ENCODE data around the gene MADCAM1.
"Not testable (repeated sequence)": the region's sequence is repeated elsewhere in the genome, so short reads cannot be mapped to it uniquely, and the experiment has no call there.

The MADCAM1 gene

DNA sequence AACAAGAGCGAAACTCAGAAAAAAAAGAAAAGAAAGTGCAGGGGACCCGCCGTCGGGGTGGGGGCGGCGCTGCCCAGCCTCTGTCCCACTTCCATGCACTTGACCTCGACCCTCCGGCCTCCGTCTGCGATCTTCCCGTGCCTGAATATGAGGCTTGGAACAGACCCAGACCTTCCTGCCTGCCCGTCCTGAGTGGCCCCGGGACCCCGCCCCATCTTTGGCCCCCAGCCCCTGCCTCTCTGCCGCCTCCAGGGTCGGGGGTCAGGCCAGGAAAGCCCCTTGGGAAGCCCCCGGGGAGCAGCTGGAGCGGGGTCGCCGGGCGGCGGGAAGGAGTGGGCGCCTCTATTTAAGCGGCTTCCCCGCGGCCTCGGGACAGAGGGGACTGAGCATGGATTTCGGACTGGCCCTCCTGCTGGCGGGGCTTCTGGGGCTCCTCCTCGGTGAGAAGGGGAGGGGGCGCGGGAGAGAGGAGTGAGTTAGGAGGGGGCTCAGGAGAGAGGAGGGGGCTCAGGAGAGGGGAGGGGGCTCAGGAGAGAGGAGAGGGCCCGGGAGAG lies at the start of gene MADCAM1:
Gene MADCAM1, plus strand, starts transcription at position 375 of the 554 bp plus-strand sequence. Its CDS starts 14 bp downstream, at position 389.
- in situ Hi-C loops (cut with MboI; ENCODE audit: low sequenced_read_pairs), result no loop called here

DNA sequence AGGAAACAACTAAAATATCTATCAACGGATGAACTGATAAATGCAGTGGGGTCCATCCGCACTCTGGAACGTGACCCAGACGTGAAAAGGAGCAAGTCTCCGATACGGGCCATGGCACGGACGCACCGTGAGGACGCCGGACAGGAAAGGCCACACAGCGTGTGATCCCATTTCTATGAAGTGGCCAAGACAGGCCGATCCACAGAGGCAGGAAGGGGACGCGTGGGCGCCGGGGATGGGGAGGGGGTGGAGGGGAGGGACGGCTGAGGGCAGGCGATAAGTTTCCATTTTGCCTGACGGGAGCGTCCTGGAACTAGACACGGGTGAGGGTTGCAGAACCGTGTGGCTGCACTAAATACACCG lies 49.2 kb upstream of the MADCAM1 start:
- in situ Hi-C loops (cut with MboI; ENCODE audit: low sequenced_read_pairs), result no loop called here

DNA sequence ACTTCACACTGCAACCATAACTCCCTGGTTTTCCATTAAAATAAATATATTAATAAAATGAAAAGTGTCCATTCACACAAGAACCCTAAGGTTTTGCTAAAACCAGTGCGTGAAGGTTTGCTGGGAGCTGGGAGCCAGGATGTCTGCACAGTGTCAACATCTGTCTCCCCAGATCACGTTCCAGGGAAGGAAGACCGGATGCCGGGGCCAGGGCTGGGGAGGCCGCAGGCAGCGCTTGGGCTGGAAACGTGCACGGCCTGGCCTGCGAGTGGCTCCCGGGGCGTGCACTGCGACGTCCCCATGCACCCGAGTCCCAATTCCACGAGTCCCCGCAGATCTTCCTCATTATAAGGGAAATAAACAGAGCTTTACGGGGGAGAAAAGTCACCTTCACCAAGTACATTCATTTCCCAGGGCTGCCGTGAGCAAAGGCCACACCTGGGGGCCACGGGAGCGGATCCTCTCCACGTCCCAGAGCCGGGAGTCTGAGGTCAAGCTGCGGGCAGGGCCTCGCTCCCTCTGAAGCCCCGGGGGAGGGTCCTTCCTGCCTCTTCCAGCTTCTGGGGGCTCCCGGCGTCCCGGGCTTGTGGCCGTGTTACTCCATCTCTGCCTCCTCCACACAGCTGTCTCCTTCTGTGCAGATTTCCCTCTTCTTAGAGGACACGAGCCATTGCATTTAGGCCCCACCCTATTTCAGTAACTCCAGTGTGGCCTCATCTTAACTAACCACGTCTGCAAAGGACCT lies 48.3 kb upstream of the MADCAM1 start:
- in situ Hi-C loops (cut with MboI; ENCODE audit: low sequenced_read_pairs), result no loop called here

DNA sequence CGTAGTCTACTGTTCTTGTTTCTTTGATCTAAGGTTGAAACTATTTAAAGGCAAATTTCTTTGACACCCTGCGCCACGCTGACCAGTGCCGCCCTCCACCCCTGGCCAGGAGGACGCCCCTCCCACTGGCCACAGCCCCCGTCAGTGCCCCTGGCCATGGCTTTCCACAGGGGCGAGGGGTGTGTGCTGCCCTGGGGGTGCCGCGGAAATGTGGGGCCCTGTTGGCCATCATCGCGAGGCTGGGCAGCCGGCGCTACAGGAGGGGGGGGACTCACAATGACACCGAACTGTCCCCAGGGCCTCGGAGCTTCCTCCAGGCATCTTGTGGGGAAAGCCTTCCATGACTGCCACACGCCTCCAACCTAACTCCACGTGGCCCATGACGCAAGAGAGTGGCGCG lies 46.4 kb upstream of the MADCAM1 start:
- in situ Hi-C loops (cut with MboI; ENCODE audit: low sequenced_read_pairs), result no loop called here

DNA sequence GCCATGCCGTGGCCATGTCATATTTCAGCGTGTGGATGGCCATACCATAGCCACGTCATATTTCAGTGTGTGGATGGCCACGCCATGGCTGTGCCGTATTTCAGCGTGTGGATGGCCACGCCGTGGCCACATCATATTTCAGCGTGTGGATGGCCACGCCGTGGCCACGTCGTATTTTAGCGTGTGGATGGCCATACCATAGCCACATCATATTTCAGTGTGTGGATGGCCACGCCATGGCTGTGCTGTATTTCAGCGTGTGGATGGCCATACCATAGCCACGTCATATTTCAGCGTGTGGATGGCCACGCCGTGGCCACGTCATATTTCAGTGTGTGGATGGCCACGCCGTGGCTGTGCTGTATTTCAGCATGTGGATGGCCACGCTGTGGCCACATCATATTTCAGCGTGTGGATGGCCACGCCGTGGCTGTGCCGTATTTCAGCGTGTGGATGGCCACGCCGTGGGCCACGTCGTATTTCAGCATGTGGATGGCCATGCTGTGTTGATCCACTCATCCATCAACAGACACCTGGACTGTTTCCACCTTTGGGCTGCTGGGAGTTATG lies 45.3 kb upstream of the MADCAM1 start:
- in situ Hi-C loops (cut with MboI; ENCODE audit: low sequenced_read_pairs), result not testable (repeated sequence)

DNA sequence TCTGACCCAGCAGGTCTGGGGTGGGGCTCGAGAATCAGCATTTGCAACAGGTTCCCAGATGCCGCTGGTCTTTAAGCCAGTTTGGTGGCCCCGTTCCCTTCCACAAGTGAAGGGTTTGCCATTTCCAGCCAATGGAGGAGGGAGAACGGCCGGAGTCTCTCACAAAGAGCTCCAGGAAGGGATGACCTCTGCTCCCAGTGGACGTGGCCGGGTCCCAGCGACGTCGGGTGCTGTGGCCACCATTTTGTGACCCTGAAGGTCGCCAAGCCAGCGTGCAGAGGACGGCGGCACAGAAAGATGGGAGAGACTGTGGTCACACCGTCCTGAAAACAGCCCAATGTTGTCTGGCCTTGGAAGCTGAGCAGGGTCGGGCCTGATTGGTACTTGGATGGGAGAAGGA lies 43.5 kb upstream of the MADCAM1 start:
- in situ Hi-C loops (cut with MboI; ENCODE audit: low sequenced_read_pairs), result no loop called here

DNA sequence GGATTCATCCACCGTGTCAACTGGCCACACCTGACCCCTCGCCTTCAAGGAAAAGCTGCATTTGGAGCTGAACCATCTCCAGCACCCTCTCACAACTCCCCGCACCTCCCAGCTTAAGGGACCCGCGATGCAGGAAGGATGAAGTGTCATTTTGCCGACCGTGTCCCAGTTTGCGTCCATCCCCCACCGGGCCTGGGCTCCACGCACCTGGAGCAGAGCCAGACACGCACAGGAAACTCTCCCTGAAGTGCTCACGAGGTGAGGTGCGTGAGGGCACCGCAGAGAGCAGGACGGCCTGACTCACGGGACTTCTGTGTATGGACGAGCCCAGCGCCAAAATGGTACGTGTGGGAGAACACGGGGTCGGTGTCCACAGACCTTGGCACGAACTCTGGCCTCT lies 42.7 kb upstream of the MADCAM1 start:
- in situ Hi-C loops (cut with MboI; ENCODE audit: low sequenced_read_pairs), result no loop called here

DNA sequence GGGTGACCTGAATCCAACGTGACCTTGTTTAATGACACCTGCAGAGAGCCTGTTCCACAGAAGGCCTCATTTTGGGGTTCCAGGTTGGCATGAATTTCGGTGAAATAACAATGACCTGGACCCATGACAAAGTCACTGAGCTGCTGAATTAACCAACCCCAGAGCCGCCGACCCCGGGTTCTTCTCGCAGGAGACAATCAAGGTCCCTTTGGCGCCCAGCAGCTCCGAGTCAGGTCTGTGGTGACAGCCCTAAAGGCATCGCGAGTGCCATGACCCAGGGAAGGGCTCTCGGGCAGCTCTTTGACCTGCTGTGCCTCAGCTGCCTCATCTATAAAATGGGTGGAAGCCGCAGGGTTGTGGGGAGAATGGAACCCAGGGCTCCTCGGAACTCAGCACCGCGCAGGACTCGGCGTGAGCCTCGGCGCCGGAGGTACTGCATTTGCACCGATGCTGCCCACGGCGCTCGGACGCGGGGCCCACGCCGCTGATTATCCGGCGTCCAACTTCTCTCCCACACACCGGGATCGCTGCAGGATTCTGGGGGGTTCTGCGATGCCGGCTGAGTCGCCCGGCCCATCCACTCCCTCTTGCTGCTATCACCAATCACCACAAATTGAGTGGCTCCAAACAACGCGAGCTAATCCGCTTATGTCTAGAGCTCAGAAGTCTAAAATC lies 41.1 kb upstream of the MADCAM1 start:
- in situ Hi-C loops (cut with MboI; ENCODE audit: low sequenced_read_pairs), result no loop called here

DNA sequence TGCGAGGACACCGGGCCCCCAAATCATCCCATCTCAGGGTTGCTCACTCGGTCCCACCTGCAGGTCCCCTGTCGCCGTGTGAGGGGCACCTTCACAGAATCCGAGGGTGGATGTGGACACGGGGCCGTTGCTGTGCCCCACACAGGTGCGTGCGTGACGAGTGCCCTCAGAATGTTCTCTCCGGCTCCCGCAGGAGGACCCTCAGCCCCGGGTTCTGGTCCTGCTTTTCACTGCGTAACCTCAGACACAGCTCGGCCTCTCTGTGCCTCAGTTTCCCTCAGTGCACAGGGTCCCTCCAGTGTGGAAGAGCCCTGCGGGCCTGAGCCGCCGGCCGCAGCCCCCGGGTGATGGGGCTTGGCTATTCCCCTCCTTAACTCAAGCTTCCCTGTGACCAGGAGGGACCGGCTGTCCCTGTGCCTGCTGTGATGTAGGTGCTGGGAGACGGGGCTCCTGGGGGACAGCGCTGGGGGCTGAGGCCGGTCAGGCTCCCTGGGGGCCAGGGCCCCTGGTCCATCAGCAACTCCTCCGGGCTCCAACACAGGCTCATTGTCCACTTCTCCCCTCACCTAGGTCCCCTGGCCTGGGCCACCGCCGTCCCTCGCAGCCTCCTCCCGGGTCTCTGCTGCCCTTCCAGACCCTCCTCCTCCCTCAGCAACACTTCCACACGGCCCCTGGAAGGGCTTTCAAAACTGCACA lies 40.3 kb upstream of the MADCAM1 start:
- in situ Hi-C loops (cut with MboI; ENCODE audit: low sequenced_read_pairs), result no loop called here

DNA sequence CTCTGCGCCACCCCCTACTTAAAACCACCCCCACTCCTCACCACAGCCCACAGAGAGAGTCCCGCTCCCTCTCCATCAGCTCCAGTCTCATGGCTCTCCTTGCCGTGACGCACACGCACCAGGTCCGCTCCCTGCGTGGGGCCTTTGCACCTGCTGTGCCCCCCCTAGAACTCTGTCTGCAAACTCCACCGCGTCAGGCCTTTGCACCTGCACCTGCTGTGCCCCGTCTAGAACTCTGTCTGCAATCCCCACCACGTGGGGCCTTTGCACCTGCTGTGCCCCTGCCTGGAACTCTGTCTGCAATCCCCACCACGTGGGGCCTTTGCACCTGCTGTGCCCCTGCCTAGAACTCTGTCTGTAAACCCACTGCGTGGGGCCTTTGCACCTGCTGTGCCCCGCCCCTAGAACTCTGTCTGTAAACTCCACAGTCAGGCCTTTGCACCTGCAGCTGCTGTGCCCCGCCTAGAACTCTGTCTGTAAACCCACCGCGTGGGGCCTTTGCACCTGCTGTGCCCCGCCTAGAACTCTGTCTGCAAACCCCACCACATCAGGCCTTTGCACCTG lies 39.7 kb upstream of the MADCAM1 start:
- in situ Hi-C loops (cut with MboI; ENCODE audit: low sequenced_read_pairs), result no loop called here

DNA sequence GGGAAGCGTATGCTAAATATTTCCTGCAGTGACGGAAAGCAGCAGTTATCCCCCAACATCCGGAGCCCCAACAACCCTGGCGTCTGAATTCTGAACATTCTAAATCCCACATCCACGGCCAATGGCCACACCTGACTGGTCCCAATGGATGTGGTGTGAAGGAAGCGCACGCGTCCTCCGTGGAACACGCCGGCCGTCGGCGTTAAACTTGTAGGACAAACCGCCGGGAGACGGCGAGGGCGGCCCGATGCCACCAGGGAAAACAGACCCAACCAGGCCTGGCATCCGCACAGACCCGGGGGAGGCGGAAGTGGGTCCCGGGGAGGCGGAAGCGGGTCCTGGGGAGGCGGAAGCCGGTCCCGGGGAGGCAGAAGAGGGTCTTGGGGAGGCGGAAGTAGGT lies 38.6 kb upstream of the MADCAM1 start:
- in situ Hi-C loops (cut with MboI; ENCODE audit: low sequenced_read_pairs), result no loop called here

DNA sequence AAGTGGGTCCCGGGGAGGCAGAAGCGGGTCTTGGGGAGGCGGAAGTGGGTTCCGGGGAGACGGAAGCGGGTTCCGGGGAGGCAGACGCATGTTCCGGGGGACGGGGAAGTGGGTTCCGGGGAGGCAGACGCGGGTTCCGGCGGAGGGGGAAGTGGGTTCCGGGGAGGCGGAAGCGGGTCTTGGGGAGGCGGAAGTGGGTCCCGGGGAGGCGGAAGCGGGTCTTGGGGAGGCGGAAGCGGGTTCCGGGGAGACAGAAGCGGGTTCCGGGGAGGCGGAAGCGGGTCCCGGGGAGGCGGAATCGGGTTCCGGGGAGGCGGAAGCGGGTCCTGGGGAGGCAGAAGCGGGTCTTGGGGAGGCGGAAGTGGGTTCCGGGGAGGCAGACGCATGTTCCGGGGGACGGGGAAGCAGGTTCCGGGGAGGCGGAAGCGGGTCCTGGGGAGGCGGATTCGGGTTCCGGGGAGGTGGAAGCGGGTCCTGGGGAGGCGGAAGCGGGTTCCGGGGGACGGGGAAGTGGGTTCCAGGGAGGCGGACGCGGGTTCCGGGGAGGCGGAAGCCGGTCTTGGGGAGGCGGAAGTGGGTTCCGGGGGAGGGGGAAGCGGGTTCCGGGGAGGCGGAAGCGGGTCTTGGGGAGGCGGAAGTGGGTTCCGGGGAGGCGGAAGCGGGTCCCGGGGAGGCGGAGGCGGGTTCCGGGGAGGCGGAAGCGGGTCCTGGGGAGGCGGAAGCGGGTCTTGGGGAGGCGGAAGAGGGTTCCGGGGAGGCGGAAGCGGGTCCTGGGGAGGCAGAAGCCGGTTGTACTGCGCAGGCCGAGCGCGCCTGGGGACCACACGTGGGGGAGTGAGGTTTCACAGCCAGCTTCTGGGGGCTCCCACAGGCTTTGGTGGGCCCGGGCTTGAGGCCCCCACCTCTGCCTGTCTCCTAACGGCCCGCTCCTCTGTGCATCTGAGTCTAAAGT lies 37.9 kb upstream of the MADCAM1 start:
- in situ Hi-C loops (cut with MboI; ENCODE audit: low sequenced_read_pairs), result no loop called here

DNA sequence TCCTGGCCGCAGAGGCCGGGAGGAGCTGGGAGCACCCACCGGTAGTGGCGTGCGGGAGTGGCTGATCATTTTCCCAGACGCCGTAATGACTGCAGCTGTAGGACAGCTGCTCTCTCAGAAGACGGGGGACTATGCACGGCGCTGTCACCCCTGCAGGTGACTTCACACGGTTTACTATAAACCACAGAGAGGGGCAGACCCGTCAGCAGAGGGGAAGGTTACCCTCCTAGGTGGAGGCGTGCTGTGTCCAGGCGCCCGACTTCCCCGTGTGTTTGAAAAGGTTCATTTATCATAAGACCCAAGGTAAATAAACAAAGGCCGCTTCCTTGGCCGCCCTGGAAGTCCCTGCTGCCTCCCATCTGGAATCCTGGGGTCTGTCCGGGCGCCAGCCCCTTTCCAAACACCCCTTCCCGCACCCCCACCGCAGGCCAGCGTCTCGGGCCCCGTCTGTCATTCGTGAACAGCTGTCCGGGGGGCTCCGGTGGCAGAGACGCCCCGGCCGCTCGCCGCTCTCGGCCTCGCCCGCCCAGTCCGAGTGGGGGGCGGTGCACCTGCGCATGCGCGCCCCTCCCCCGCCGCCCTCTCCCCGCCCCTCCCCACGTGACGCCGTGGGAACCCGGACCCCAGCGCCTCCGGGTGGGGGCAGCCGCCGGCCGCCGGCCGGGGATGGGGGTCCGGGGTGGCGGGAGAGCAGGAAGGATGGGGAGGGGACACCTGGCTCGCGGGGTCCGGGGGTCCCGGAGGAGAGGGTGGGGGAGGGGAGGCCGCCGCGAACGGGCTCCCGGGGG lies 36.4 kb upstream of the MADCAM1 start:
- in situ Hi-C loops (cut with MboI; ENCODE audit: low sequenced_read_pairs), result no loop called here

DNA sequence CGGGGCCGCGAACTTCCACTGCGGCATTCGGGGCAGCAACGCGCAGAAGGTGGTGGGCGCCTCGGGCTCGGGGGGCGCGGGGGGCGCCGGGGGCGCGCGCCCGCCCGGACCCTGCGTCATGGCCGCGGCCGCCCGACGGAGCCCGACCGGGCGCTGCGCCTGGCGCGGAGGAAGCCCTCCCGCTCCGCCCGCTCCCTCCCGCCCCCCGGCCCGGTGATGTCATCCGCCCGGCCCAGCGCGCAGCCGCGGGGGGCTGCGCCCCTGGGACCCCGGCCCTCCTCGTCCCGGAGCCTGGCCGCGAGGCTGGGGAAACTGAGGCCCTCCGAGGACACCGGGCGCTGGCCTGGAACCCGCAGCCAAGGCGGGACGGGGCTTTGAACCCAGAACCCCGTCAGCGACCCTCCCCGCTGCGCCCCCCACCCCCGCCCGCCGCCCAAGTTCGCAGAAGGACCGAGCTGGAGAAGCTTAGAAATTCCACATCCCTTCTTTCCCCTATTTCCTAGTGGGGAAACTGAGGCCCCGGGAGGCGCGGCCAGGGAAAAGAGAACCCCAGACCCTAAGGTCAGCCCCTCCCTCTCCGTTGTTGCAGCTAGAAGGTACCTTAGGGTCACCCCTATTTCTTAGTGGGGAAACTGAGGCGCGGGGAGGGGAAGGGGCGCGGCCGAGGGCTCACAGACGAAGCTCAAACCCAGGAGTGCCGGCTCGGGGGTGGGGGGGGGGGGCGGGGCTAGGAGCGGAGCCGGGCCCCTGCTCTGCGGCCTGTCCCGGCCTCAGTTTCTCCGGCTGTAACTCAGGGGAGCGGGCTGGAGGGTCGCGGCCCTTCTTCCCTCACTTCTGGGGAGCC lies 35.2 kb upstream of the MADCAM1 start, which contains the start of gene SHC2:
Gene SHC2, minus strand, starts transcription at position 157 of the 844 bp plus-strand sequence. Its CDS starts 37 bp downstream, at position 120.
- in situ Hi-C loops (cut with MboI; ENCODE audit: low sequenced_read_pairs), result no loop called here

DNA sequence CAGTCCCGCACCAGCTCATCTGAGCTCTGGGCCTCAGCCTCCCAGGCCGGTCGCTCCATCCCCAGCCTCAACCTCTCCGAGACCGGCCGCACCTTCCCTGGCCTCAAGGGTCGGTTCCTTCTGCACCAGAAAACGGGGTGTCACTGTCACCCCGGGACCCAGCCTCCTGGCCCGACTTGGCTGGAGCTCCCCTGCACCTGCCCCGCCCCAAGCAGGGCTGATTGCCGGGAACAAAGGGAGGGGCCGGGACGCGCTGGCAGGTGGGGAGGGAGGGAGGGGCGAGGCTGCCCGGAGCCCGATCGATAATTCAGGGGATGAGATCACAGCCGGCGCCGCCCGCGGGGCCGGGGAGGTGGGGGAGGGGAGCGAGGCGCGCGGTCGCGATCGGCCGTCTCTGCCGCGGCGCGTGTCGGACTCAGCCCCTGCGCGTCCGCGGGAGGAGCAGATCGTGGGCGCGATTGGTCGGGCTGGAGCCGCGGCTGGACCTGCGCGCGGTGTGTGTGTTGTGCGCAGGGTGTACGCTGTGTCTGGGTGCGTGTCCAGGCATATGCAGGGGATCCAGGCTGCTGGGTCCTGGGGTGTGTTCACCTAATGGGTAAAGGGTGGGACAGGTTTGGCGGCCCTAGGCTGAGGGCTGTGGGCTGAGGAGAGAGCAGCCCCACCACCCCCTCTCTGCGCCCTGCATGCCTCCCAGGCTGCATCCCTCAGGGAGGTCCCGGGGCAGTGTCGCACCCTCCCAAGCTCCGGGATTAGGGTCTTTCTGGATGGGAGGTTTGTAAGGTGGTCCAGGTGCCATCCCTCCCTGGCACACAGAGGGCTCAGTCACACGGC lies 34.4 kb upstream of the MADCAM1 start:
- in situ Hi-C loops (cut with MboI; ENCODE audit: low sequenced_read_pairs), result no loop called here

DNA sequence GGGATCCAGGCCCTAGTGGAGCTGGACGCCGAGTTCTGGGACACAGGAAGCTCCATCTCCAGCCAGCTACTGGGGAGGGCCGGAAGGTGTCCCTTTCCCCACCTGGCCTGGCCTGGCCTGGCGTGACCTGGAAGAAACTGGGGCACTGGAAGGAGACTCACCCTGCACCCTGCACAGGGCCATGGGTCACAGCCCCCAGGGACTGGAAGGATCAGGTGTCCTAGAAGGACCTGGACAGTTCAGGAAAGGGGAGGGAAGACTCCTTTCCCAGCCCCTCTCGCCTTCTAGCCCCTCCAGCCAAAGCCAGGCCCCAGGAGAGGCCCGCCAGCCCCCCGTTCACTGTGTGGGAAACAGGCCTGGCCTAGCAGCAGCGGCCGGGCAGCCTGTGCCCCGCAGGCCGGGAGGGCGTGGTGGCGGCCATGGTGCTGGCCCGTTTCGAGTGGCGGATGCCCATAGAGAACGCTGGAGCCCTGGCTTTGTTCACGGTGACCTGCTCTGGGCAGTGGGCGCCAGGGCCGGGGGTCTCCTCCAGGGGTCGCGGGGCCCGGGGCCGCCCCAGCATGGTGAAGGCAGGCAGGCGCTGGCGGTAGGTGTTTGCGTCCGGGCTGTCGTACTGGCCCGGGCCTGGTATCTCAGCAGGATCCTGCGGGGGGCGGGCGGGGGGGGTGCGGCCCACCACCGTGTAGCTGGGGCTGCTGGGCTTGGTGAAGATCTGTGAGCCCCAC lies 32.6 kb upstream of the MADCAM1 start:
- in situ Hi-C loops (cut with MboI; ENCODE audit: low sequenced_read_pairs), result no loop called here

DNA sequence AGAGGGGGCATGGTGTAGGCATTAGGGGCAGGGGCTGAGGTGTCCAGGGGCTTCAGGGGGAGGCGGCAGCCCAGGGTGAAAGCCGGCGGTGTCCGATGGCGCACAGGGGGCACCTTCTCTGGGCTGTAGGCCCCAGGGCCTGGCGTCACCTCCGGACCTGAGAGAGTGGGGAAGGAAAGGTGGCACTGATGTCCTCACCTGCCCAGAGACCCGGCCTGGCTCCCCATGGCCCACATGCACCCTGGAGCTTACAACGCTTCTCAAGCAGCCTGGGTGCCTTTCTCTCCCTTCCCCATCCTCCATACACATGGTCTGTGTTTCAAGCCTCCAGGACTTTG lies 32.1 kb upstream of the MADCAM1 start:
- in situ Hi-C loops (cut with MboI; ENCODE audit: low sequenced_read_pairs), result no loop called here

Data from HL-60/S4 treated with phorbol 12-myristate 13-acetate at 8.2 ng/mL for 4 days and 3 days (cell line).